Activated naive CD8-positive, alpha-beta T cell treated with anti-CD3 and anti-CD28 coated beads, Interleukin-2, amount 50 U/mL, for 24 hours (primary cell): ENCODE results near the gene ZNRD2.

Experiments used
- ATAC-seq: fragments of 150-1000 bp; cut with Tn5 transposase; one replicate; pipeline ENCODE4 v1.10.0; 2021
- DNase-seq: peaks from one replicate; pipeline ENCODE4 v3.0.0; 2021
- H3K27ac Mint-ChIP-seq: one replicate; pipeline ENCODE4 v1.8.0; 2021; ENCODE audit warnings: mild to moderate bottlenecking, mixed read lengths
- H3K27me3 Mint-ChIP-seq: one replicate; pipeline ENCODE4 v1.8.0; 2021; ENCODE audit warnings: mixed read lengths
- H3K36me3 Mint-ChIP-seq: one replicate; pipeline ENCODE4 v1.8.0; 2021; ENCODE audit warnings: low read depth, mixed read lengths
- H3K4me1 Mint-ChIP-seq: one replicate; pipeline ENCODE4 v1.8.0; 2021; ENCODE audit warnings: mixed read lengths
- H3K4me3 Mint-ChIP-seq: one replicate; pipeline ENCODE4 v1.8.0; 2021; ENCODE audit warnings: mild to moderate bottlenecking, moderate library complexity, mixed read lengths
- H3K9me3 Mint-ChIP-seq: one replicate; pipeline ENCODE4 v1.8.0; 2021; ENCODE audit warnings: mixed read lengths

The ZNRD2 gene

GRCh38 chr11:65571940-65572339, 1.7 kb downstream of the ZNRD2 start:
- no peak for ATAC-seq
- peak overlapping the region; percentile 99 for H3K4me3 Mint-ChIP-seq
- peaks cover 62% of the 10 kb centered on the region for H3K4me1 Mint-ChIP-seq
- H3K27ac Mint-ChIP-seq, result peak overlapping the region; percentile 90
- H3K9me3 Mint-ChIP-seq, result no peaks in the 10 kb centered on the region
- H3K27me3 Mint-ChIP-seq, result no peaks in the 10 kb centered on the region
- no peak for DNase-seq
- H3K36me3 Mint-ChIP-seq, result peaks cover 20% of the 10 kb centered on the region

GRCh38 chr11:65572356-65573051, 2.2 kb downstream of the ZNRD2 start, which contains the start of gene FAM89B:
TSS of gene FAM89B (plus strand) at chr11:65572538. CDS start at chr11:65572670, 132 bp downstream.
- H3K9me3 Mint-ChIP-seq, result no peaks in the 10 kb centered on the region
- H3K4me1 Mint-ChIP-seq, result peaks cover 61% of the 10 kb centered on the region
- DNase-seq (peak; percentile 91), ATAC-seq (peak; percentile 3)
- no peaks in the 10 kb centered on the region for H3K27me3 Mint-ChIP-seq
- H3K27ac Mint-ChIP-seq, result peak within 1 kb of the TSS; percentile 90
- peaks cover 20% of the 10 kb centered on the region for H3K36me3 Mint-ChIP-seq
- peak within 1 kb of the TSS; percentile 99 for H3K4me3 Mint-ChIP-seq

- ATAC-seq (no peak), DNase-seq (no peak)
- H3K4me3 Mint-ChIP-seq, result peak overlapping the region; percentile 80
- no peaks in the 10 kb centered on the region for H3K27me3 Mint-ChIP-seq
- peaks cover 64% of the 10 kb centered on the region for H3K4me1 Mint-ChIP-seq
- peaks cover 19% of the 10 kb centered on the region for H3K36me3 Mint-ChIP-seq
- no peaks in the 10 kb centered on the region for H3K9me3 Mint-ChIP-seq
- peak overlapping the region; percentile 80 for H3K27ac Mint-ChIP-seq
Measured at GRCh38 chr11:65573391-65574079, 3.3 kb downstream of the ZNRD2 start.

- Mint-ChIP-seq H3K36me3 (peaks cover 18% of the 10 kb centered on the region), H3K4me1 (peaks cover 59% of the 10 kb centered on the region), H3K4me3 (peak overlapping the region; percentile 86), H3K9me3 (no peaks in the 10 kb centered on the region), H3K27ac (peak overlapping the region; percentile 91), H3K27me3 (no peaks in the 10 kb centered on the region)
- peak; percentile 18 for ATAC-seq
- DNase-seq, result peak; percentile 95
Measured at GRCh38 chr11:65574109-65574810, 4.0 kb downstream of the ZNRD2 start.

GRCh38 chr11:65574811-65575567, 4.7 kb downstream of the ZNRD2 start:
- peak overlapping the region; percentile 91 for H3K27ac Mint-ChIP-seq
- H3K4me1 Mint-ChIP-seq, result peaks cover 57% of the 10 kb centered on the region
- no peaks in the 10 kb centered on the region for H3K9me3 Mint-ChIP-seq
- DNase-seq, result no peak
- no peaks in the 10 kb centered on the region for H3K27me3 Mint-ChIP-seq
- ATAC-seq, result no peak
- H3K36me3 Mint-ChIP-seq, result peaks cover 20% of the 10 kb centered on the region
- H3K4me3 Mint-ChIP-seq, result peak overlapping the region; percentile 86

- H3K27me3 Mint-ChIP-seq, result no peaks in the 10 kb centered on the region
- H3K4me3 Mint-ChIP-seq, result peak within 1 kb of the TSS; percentile 86
- DNase-seq (peak; percentile 78), ATAC-seq (peak; percentile 47)
- H3K36me3 Mint-ChIP-seq, result peaks cover 21% of the 10 kb centered on the region
- peak within 1 kb of the TSS; percentile 91 for H3K27ac Mint-ChIP-seq
- peaks cover 53% of the 10 kb centered on the region for H3K4me1 Mint-ChIP-seq
- no peaks in the 10 kb centered on the region for H3K9me3 Mint-ChIP-seq
Measured at GRCh38 chr11:65575568-65576231, 5.4 kb downstream of the ZNRD2 start, which contains the start of gene EHBP1L1. TSS of gene EHBP1L1 (plus strand) at chr11:65576053. CDS start at chr11:65576303, 250 bp downstream.

- Mint-ChIP-seq H3K9me3 (no peaks in the 10 kb centered on the region), H3K4me3 (peak overlapping the region; percentile 86), H3K4me1 (peaks cover 50% of the 10 kb centered on the region), H3K27me3 (no peaks in the 10 kb centered on the region), H3K27ac (peak overlapping the region; percentile 79), H3K36me3 (peaks cover 22% of the 10 kb centered on the region)
- ATAC-seq (no peak), DNase-seq (peak; percentile 50)
Measured at GRCh38 chr11:65576232-65576866, 6.1 kb downstream of the ZNRD2 start.

- H3K27me3 Mint-ChIP-seq, result no peaks in the 10 kb centered on the region
- H3K4me3 Mint-ChIP-seq, result peak overlapping the region; percentile 86
- H3K36me3 Mint-ChIP-seq, result peaks cover 23% of the 10 kb centered on the region
- H3K4me1 Mint-ChIP-seq, result peaks cover 42% of the 10 kb centered on the region
- H3K27ac Mint-ChIP-seq, result peak overlapping the region; percentile 79
- DNase-seq (peak; percentile 58), ATAC-seq (peak; percentile 14)
- H3K9me3 Mint-ChIP-seq, result no peaks in the 10 kb centered on the region
Measured at GRCh38 chr11:65576867-65577755, 6.8 kb downstream of the ZNRD2 start.

GRCh38 chr11:65577756-65578109, 7.5 kb downstream of the ZNRD2 start:
- ATAC-seq (no peak), DNase-seq (no peak)
- H3K4me3 Mint-ChIP-seq, result peak overlapping the region; percentile 86
- H3K9me3 Mint-ChIP-seq, result no peaks in the 10 kb centered on the region
- peak overlapping the region; percentile 39 for H3K27ac Mint-ChIP-seq
- H3K4me1 Mint-ChIP-seq, result peaks cover 40% of the 10 kb centered on the region
- peaks cover 23% of the 10 kb centered on the region for H3K36me3 Mint-ChIP-seq
- H3K27me3 Mint-ChIP-seq, result no peaks in the 10 kb centered on the region

GRCh38 chr11:65578134-65578533, 7.9 kb downstream of the ZNRD2 start:
- Mint-ChIP-seq H3K9me3 (no peaks in the 10 kb centered on the region), H3K4me3 (peak overlapping the region; percentile 86), H3K27me3 (no peaks in the 10 kb centered on the region), H3K4me1 (peaks cover 38% of the 10 kb centered on the region), H3K27ac (peak overlapping the region; percentile 39), H3K36me3 (peaks cover 21% of the 10 kb centered on the region)
- DNase-seq (no peak), ATAC-seq (no peak)

GRCh38 chr11:65578667-65579066, 8.4 kb downstream of the ZNRD2 start:
- DNase-seq (no peak), ATAC-seq (no peak)
- Mint-ChIP-seq H3K4me1 (peaks cover 33% of the 10 kb centered on the region), H3K9me3 (no peaks in the 10 kb centered on the region), H3K27me3 (no peaks in the 10 kb centered on the region), H3K4me3 (peak overlapping the region; percentile 53), H3K36me3 (peaks cover 19% of the 10 kb centered on the region), H3K27ac (peak overlapping the region; percentile 7)

GRCh38 chr11:65579291-65579690, 9.0 kb downstream of the ZNRD2 start:
- no peak overlapping the region for H3K27ac Mint-ChIP-seq
- no peak for ATAC-seq
- no peak overlapping the region for H3K4me3 Mint-ChIP-seq
- H3K4me1 Mint-ChIP-seq, result peaks cover 30% of the 10 kb centered on the region
- H3K36me3 Mint-ChIP-seq, result peaks cover 19% of the 10 kb centered on the region
- no peak for DNase-seq
- H3K9me3 Mint-ChIP-seq, result no peaks in the 10 kb centered on the region
- H3K27me3 Mint-ChIP-seq, result no peaks in the 10 kb centered on the region
